GM23338 (cell line): ENCODE results near the gene MLX.
"Not testable (repeated sequence)": the region's sequence is repeated elsewhere in the genome, so short reads cannot be mapped to it uniquely, and the experiment has no call there.

Experiments
- EZH2 ChIP-seq: fragments of 200-600 bp; sonication (generic); IDR thresholded peaks from one replicate; pipeline ENCODE4 v1.8.0; 2017; ENCODE audit warnings: antibody characterized with exemption, mild to moderate bottlenecking, low read depth; ENCODE audit not compliant: unreplicated experiment
- EZH2phosphoT487 ChIP-seq: fragments of 200-600 bp; sonication (generic); IDR thresholded peaks from one replicate; pipeline ENCODE4 v1.8.1; 2018; ENCODE audit warnings: antibody characterized with exemption; ENCODE audit not compliant: unreplicated experiment
- JUNB ChIP-seq: IDR thresholded peaks from one replicate; pipeline ENCODE4 v1.6.1; 2016; ENCODE audit warnings: antibody characterized with exemption; ENCODE audit not compliant: unreplicated experiment
- NANOG ChIP-seq: IDR thresholded peaks from 2 replicates; pipeline ENCODE4 v1.6.1; 2016; ENCODE audit warnings: antibody characterized with exemption, borderline replicate concordance
- POLR2AphosphoS5 ChIP-seq: IDR thresholded peaks from 2 replicates; pipeline ENCODE4 v1.6.1; 2016; ENCODE audit warnings: antibody characterized with exemption, low read depth
- ZNF331 ChIP-seq: fragments of 250-450 bp; sonication (Bioruptor Pico); IDR thresholded peaks from 2 replicates; pipeline ENCODE4 v1.5.0; 2020; ENCODE audit warnings: low read depth, mild to moderate bottlenecking, moderate library complexity
- TF ChIP-seq, protein P1 (sequence below), 2 experiments: fragments of 200-600 bp in 1 of 2; sonication (generic) in 1 of 2; conservative IDR thresholded peaks; 2 replicates each; pipeline versions ENCODE4 v1.5.1 to v1.6.1; 2016 to 2017; ENCODE audit warnings: antibody characterized with exemption in 2 of 2, low read depth in 2 of 2, mild to moderate bottlenecking in 2 of 2, moderate library complexity in 1 of 2

DNA sequence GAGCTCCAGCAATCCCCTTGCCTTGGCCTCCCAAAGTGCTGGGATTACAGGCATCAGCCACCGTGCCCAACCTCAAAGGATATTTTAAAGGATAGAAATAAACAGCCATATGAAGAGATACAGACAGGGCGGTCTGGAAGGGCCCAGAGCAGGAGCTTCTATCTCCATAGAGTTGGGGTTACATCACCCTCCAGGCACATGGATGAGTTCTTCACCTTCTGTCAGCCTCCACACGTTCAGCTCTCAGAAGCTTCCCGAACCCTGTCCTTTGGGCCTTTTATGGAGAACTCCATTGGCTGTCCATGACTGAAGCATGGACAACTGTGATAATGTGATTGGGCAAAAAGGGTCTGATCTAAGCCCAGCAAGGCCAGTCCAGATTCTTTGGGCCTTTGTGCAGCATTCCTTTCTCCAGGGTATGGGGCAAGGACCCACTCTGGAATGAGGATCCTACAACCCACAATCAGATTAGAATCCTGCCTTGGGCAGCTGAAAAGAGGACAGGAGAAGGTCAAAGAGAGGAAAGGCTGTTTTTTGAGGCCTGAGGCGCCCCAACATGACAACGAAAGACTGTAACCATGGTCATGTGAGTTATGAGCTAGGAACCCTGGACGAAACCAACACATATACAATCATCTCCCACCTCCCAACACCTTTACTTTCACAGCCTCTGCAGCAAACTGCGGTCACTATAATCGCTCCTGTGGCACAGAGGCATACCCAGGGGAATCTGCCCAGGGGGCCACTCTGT is 21.0 kb upstream of the MLX start:
- not testable (repeated sequence) for TF ChIP-seq POLR2AphosphoS5; ZNF331 (CRISPR knock-in tag); NANOG; EZH2; JUNB; EZH2phosphoT487
- TF ChIP-seq, protein P1, sequence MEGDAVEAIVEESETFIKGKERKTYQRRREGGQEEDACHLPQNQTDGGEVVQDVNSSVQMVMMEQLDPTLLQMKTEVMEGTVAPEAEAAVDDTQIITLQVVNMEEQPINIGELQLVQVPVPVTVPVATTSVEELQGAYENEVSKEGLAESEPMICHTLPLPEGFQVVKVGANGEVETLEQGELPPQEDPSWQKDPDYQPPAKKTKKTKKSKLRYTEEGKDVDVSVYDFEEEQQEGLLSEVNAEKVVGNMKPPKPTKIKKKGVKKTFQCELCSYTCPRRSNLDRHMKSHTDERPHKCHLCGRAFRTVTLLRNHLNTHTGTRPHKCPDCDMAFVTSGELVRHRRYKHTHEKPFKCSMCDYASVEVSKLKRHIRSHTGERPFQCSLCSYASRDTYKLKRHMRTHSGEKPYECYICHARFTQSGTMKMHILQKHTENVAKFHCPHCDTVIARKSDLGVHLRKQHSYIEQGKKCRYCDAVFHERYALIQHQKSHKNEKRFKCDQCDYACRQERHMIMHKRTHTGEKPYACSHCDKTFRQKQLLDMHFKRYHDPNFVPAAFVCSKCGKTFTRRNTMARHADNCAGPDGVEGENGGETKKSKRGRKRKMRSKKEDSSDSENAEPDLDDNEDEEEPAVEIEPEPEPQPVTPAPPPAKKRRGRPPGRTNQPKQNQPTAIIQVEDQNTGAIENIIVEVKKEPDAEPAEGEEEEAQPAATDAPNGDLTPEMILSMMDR (conservative IDR thresholded peaks at IDR 0.05; ENCODE audit: low read depth in 2 of 2) = not testable (repeated sequence)
